ENCODE results near the gene WNT6.

DNA sequence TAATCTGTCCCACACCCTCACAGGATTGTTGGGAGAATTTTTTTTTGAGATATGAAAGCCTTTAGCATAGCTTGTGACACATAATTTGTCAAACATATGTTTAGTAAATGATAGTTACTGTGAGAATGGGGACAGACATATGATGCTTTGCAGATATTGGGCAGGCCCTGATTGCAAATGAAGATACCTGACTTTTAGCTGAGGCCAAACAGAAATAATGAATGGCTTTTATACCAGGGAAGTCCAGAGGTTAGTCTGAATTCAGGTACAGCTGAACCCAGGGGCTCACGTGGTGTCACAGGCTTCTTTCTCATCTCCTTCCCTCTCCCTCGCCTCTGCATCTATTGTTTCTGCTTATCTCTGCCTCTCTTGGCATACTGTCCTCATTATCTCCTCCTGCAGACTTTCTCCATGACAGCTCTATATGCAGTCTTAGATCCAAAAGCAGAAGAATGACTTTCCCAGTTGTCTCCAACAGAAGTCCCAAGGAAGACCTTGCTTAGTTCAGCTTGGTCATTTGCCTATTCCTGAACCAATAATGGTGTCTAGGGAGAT lies 16.2 kb downstream of the WNT6 start:
- no peak for TF ChIP-seq POLR2AphosphoS5 (IDR thresholded peaks at IDR 0.05; ENCODE audit: low read depth, low read length)
- no peak for TF ChIP-seq POLR2A (IDR thresholded peaks at IDR 0.05; ENCODE audit: low read depth, low read length)
- TF ChIP-seq TAF1 (IDR thresholded peaks at IDR 0.05; ENCODE audit: borderline replicate concordance, low read depth, low read length) = no peak
